GF-D8 (cell line): ENCODE measurements around the gene FYB1.

Experiments
- DNase-seq: peaks from one replicate; lab custom pipeline; 2025; lab: John Stamatoyannopoulos, UW

Gene FYB1

DNA sequence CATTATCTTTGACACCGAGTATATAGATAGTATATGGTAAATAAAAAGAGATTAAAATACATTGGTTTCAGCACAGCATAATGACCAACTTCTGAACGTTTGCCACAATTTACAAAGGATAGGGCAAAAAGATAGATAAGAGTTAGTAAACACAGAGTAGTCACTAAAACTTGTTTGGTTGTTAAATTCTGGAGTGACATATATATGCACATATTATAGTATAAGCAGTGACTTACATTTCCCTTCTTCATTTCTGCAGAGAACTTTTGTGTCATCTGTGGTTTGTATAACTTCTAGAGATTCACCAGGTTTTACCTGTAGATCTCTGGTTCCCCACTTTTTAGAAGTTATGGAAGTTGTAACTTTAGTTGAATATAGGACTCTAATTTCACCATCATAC, 100.7 kb downstream of the FYB1 start:
- DNase-seq, result no peak

- no peak for DNase-seq
Observed at GRCh38 chr5:39117401-39117800, 102.0 kb downstream of the FYB1 start.

DNA sequence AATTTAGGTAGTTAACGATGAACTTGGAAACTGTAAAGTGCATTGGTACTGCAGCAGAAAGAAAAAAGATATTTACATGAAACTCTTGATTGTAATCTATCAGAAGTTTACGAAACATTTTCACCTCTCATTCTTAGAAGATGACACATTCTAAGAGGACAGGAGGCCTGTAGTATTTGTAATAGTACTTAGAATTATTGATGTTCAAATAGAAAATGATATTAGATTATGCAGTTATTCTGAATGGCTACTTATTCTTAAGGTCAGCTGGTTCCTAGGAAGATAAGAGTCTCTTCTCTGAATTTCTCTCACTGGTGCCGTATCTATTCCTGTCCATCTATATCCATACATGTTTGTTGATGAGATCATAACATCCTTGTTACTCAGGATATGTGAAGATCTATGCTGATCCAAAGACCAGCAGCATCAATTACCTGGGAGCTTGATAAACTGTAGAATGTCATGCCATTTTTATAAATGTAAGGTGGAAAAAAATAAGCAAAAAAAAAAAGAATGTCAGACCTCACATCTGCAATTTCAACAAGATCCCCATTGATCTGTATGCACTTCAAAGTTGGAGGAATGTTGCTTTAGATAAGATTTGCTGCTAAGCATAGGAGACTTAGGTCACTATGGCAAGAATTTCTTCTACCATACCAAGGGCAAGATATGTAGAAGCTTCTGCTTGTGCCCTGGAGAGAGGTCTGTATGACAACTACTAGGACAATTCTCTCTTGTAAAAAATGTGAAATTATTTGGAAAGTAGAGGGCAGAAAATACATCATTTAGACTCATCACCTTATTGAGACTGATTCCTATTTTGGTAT, 102.8 kb downstream of the FYB1 start:
- DNase-seq, result no peak

GRCh38 chr5:39115644-39116343, 103.6 kb downstream of the FYB1 start:
- no peak for DNase-seq

- DNase-seq, result no peak
Observed at GRCh38 chr5:39114155-39114554, 105.2 kb downstream of the FYB1 start.

DNA sequence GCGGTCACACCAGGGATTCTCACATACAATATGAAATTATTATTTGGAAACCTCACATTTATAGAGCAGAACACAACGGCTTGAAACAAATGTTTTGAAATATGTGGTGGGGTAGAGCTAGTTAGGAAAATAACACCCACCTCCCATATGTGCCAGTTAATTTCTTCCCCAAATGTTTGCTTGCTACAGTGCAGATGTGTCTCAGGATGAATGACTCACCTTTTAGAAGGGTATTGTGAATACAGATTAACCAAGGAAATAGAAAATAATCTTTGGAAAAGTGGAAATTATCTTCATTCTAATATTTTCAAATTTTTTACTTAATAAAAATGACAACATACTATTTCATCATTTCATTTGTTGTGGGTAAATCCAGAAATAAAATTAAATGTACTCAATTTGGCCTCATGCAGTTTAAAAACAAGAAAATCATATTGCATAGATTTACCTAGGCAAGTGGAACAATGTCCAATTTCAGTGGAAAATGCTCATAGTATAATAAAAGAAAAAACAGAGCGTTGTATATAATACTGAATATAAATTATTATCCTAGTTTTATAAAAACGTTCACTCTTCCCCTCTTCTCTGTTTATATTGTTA, 105.9 kb downstream of the FYB1 start:
- DNase-seq, result no peak

DNA sequence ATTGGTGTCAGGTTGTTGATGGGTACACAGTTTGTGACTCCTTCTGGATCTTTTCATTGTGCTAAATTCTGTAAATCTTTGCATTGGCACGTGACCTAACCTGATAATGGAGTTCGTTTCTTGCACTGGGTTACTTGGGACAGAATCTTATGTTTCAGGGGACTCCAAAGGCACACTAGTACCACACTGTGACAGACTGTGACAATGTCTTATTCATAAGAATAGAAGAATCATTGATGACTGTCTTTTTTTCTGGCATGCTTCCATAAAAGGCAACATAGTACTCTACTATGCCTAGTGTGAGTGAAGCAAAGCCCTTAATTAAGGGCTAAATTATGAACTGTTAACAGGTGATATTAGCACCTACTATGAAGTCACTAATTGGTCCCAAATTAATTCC, 109.8 kb downstream of the FYB1 start:
- DNase-seq, result no peak

GRCh38 chr5:39108987-39109386, 110.4 kb downstream of the FYB1 start:
- no peak for DNase-seq

DNA sequence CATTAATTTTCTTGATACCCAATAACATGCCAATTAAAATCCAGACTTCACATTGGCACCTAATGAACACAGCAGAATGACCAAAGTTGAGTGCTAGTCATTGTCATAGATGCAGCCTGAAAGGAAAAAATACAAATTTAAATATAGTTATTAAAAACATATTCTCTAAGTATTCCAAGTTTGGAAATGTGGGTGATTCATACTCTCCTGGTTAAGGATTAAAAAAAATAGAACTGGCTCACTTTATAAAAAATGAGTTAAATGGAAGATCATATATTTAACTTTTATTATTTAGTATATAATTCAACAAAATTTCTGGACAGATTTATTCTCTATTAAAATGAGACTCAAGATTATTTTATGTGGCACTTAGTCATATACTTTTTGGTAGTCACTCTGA, 112.0 kb downstream of the FYB1 start:
- DNase-seq, result no peak

- no peak for DNase-seq
Observed at GRCh38 chr5:39106322-39106721, 113.0 kb downstream of the FYB1 start.

GRCh38 chr5:39104221-39104620, 115.1 kb downstream of the FYB1 start:
- no peak for DNase-seq

GRCh38 chr5:39102684-39103155, 116.6 kb downstream of the FYB1 start:
- DNase-seq, result no peak

- DNase-seq, result no peak
Observed at GRCh38 chr5:39100851-39101396, 118.4 kb downstream of the FYB1 start.

- DNase-seq, result no peak
Observed at GRCh38 chr5:39100301-39100850, 119.0 kb downstream of the FYB1 start.

GRCh38 chr5:39099831-39100230, 119.5 kb downstream of the FYB1 start:
- DNase-seq, result no peak

DNA sequence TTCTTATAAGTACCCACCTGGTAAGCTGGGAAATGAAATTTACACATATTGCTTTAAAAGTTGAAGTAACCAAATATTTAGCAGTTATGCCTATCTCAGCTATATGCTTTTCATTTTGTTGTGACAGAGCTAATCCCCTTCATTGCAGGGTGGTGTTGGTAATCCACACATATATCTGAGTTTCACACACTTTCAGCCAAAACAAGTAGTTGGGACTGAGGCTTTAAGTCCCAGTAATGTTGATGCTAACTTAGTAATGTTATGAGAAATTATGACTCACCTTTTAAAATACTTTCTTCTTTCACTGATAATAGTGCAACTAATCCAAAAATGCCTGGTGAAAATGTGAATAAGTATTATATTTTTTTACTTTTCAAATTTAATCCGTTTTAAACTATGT, 126.0 kb downstream of the FYB1 start:
- no peak for DNase-seq

- no peak for DNase-seq
Observed at GRCh38 chr5:39092581-39093351, 126.6 kb downstream of the FYB1 start.

- no peak for DNase-seq
Observed at GRCh38 chr5:39091940-39092580, 127.3 kb downstream of the FYB1 start.

- DNase-seq, result no peak
Observed at GRCh38 chr5:39083968-39084367, 135.4 kb downstream of the FYB1 start.

- no peak for DNase-seq
Observed at GRCh38 chr5:39082995-39083394, 136.4 kb downstream of the FYB1 start.

GRCh38 chr5:39080597-39081204, 138.7 kb downstream of the FYB1 start:
- peak; percentile 13 for DNase-seq
